ENCODE results near the gene CCDC38. TPM values are rescaled to one million over a fixed set of nuclear protein-coding genes. Genes with fewer than 3 reads are reported as not detected.

Gene CCDC38
- total RNA-seq, 2 donors from 2014 or later: 0.34 to 0.63 TPM

- peaks cover 32% of the 10 kb centered on the region for H3K27me3 Mint-ChIP-seq (ENCODE audit: low read depth)
- H3K4me1 Mint-ChIP-seq (ENCODE audit: low read depth): peaks cover 5% of the 10 kb centered on the region
- ATAC-seq (replicated peaks in 1 of 2) (no peak), DNase-seq (no peak)
- H3K27ac Mint-ChIP-seq: no peak overlapping the region
- no peaks in the 10 kb centered on the region for H3K9me3 Mint-ChIP-seq
- no peak overlapping the region for H3K4me3 Mint-ChIP-seq
- H3K36me3 Mint-ChIP-seq (ENCODE audit: insufficient read depth in 2 of 2): no peaks in the 10 kb centered on the region
Observed at GRCh38 chr12:95836630-95837239, 105.7 kb downstream of the CCDC38 start.

- no peak overlapping the region for H3K27ac Mint-ChIP-seq
- no peak for ATAC-seq (replicated peaks in 1 of 2)
- H3K4me1 Mint-ChIP-seq (ENCODE audit: low read depth): peaks cover 5% of the 10 kb centered on the region
- peaks cover 32% of the 10 kb centered on the region for H3K27me3 Mint-ChIP-seq (ENCODE audit: low read depth)
- H3K9me3 Mint-ChIP-seq: no peaks in the 10 kb centered on the region
- DNase-seq: no peak
- no peaks in the 10 kb centered on the region for H3K36me3 Mint-ChIP-seq (ENCODE audit: insufficient read depth in 2 of 2)
- no peak overlapping the region for H3K4me3 Mint-ChIP-seq
Observed at GRCh38 chr12:95836185-95836609, 106.2 kb downstream of the CCDC38 start.

DNA sequence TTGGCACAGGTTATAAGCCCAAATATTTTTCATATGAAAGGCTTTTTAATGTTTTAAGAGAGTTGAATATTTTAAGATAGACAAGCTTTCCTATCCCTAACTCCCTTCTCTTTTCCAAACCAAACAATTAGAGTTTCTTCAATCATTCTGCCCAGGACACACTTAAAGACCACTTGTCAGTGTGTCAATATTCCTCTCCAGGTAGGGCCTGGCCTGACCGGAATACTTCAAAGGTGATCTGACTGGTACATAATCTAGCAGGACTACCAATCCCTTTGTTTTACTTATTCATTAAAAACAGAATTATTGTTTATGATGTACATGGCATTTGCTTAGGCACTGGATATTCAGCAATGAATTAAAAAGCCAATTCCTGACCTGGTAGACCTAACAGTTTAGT lies 107.8 kb downstream of the CCDC38 start:
- Mint-ChIP-seq H3K27me3 (ENCODE audit: low read depth) (peaks cover 42% of the 10 kb centered on the region), H3K27ac (no peak overlapping the region), H3K36me3 (ENCODE audit: insufficient read depth in 2 of 2) (no peaks in the 10 kb centered on the region), H3K4me3 (no peak overlapping the region), H3K9me3 (no peaks in the 10 kb centered on the region), H3K4me1 (ENCODE audit: low read depth) (peaks cover 14% of the 10 kb centered on the region)
- ATAC-seq (replicated peaks in 1 of 2) (no peak), DNase-seq (no peak)

DNA sequence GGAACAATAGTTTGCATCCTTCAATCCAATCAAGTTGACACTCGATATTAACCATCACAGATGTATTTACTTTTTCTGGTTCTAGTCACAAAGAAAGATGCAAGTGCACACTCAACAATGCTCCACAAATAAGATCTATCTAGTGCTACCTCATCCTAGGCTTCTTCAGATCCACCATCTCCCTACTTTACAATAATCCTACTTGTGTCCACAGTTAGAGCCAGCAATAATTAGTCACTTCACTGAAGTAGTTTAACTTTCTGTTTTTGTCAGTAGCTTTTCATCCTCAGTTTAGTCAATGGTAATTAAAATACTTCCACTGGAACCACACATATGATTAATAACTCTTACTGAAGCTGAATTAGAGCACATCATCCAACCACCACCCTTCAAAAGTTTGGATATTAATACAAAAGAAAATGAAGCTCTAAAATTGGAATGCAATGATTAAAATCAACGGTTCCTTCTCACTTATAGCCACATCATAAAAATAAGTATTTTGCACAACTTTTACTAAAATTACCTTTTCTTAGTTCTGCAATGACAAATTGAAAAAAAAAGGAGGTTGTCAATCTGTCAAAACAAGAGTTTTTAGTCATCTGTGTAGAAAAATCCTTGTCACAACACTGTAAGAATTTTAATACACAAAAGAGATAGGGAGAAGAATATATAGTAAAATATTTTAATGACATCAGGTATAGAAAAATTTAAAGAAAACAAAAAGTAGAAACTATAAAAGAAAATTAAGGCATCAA lies 111.9 kb downstream of the CCDC38 start:
- Mint-ChIP-seq H3K4me1 (ENCODE audit: low read depth) (peaks cover 8% of the 10 kb centered on the region), H3K27ac (no peak overlapping the region), H3K36me3 (ENCODE audit: insufficient read depth in 2 of 2) (no peaks in the 10 kb centered on the region), H3K4me3 (peak overlapping the region in 1 of 2 donors; percentile 3), H3K9me3 (no peaks in the 10 kb centered on the region), H3K27me3 (ENCODE audit: low read depth) (peaks cover 34% of the 10 kb centered on the region)
- peak; percentile 50 to 85 for ATAC-seq (replicated peaks in 1 of 2)
- DNase-seq: no peak

DNA sequence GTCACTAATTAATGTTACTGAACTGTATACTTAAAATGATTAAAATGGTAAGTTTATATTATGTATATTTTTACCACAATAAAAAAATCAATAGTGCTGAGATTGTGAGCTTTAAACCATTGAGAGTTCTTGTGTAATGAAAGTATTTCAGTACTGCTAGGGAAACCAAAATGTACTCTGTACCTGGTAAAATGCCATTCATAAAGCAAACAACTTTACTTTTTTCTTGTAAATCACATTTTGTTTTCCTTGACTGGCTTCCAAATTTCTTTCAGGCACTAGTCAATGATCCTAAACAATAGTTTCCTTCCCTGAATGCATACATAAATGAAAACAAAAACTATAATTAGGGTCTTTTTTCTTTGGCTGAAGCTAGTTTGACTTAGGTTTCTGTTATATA lies 113.0 kb downstream of the CCDC38 start:
- Mint-ChIP-seq H3K9me3 (no peaks in the 10 kb centered on the region), H3K4me1 (ENCODE audit: low read depth) (peaks cover 8% of the 10 kb centered on the region), H3K27ac (no peak overlapping the region), H3K27me3 (ENCODE audit: low read depth) (peaks cover 30% of the 10 kb centered on the region), H3K4me3 (no peak overlapping the region), H3K36me3 (ENCODE audit: insufficient read depth in 2 of 2) (no peaks in the 10 kb centered on the region)
- DNase-seq (no peak), ATAC-seq (replicated peaks in 1 of 2) (no peak)

DNA sequence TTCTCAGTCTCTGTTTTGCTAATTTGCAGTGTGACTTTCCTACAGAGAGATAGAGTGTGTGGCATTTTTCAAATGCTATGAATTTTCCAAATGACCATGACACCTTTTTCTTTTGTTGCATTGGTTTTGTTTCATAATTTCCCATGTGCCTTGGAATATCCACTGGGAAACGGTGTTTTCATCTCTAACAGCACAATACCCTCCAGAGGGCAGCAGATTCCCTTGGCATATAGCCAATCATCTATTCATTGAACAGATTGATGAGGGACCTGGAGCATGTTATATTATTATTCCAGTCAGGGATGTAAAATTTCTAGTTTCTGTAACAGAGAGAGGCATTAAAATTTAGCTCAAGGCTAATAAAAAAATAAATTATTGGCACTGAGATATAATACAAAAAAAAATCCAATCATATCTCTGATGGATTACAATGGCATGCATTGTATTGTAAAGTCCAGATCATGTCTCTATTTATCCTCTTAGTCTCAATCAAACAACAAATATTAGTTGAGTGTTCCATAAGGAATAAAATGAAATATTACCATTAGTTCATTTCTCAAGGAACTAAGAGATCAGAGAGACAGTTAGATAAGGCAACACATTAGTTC lies 122.2 kb downstream of the CCDC38 start:
- ATAC-seq (replicated peaks in 1 of 2) (no peak), DNase-seq (no peak)
- H3K36me3 Mint-ChIP-seq (ENCODE audit: insufficient read depth in 2 of 2): no peaks in the 10 kb centered on the region
- no peaks in the 10 kb centered on the region for H3K4me1 Mint-ChIP-seq (ENCODE audit: low read depth)
- H3K9me3 Mint-ChIP-seq: no peaks in the 10 kb centered on the region
- H3K27me3 Mint-ChIP-seq (ENCODE audit: low read depth): peaks cover 14% of the 10 kb centered on the region
- H3K27ac Mint-ChIP-seq: no peak overlapping the region
- no peak overlapping the region for H3K4me3 Mint-ChIP-seq

Other genes with a start within 250 kb of the CCDC38 start
- under 1 TPM; 0.26 to 0.69 TPM for gene NTN4, start 151.8 kb downstream of the CCDC38 start, total RNA-seq
- gene SNRPF, start 83.7 kb downstream of the CCDC38 start, total RNA-seq: 10 to 100 TPM; 36.3 to 36.6 TPM
- gene AMDHD1, start 717 bp upstream of the CCDC38 start, total RNA-seq: 1 to 10 TPM; 2.2 to 3.7 TPM
- gene HAL, start 53.7 kb upstream of the CCDC38 start, total RNA-seq: under 1 TPM; 0.51 to 0.96 TPM
- gene LTA4H, start 93.0 kb upstream of the CCDC38 start, total RNA-seq: 100 to 1,000 TPM; 115 to 116 TPM

Measured in activated T-cell treated with anti-CD3 and anti-CD28 coated beads, Interleukin-2, amount 50 U/mL, for 72 hours (primary cell).